Skin of body (tissue), 2 donors: ENCODE measurements around the gene KIAA0319L. TPM values are rescaled to one million over a fixed set of nuclear protein-coding genes. Genes with fewer than 3 reads are reported as not detected.
"Not testable (repeated sequence)": the region's sequence is repeated elsewhere in the genome, so short reads cannot be mapped to it uniquely, and the experiment has no call there.

ENCODE experiments used
- DNase-seq: peaks from one replicate; lab custom pipeline; 2025; lab: John Stamatoyannopoulos, UW
- total RNA-seq: library from RNA; depleted of rRNA; stranded (reverse); fragments of >200 nt; gene quantifications from one replicate; pipeline ENCODE4 v1.2.3, GENCODE V29; 2014

The KIAA0319L gene
- 36.4 TPM for total RNA-seq

DNA sequence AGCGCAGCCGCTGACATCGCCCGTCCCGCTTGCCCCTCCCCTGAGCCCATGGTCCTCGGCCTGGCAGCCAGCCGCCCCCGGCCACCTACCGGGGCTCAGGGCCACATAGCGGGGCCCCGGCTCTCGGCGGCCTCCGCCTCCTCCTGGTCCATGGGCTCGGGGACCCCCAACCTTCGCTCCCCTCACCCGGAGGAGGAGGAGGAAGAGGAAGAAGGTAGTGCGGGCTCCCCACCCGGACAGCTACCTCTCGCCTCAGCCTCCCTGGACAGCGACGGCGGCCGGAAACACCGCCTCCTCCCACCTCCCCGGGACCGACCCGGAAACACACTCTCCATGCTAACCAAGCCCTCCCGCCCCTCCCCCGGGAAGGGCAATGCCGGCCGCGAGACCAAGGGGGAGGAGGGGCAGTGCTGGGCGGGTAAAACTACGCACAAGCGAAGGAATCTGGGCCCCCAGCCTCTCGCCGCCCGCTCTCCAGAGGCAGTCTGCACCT lies at the start of gene KIAA0319L:
Gene KIAA0319L (minus strand): TSS at position 286 of the 493 bp plus-strand sequence. CDS start 2,912 bp downstream, outside the sequence.
- no peak for DNase-seq

DNA sequence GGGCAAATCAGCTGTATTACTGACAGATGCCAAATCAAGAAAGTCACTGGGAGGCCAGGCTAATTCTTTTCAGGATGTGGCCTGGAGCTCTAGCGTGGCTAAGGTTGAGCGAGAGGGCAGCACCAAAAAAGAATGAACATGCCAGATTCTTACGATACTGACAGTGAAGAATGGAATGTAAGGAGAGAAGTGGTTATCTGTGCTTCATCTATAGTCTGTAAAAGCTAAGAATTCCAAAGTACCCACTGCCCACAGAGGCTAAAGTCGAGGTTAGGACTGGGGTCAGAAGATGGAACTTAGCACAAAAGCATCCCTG lies 48.6 kb upstream of the KIAA0319L start:
- DNase-seq, result no peak

DNA sequence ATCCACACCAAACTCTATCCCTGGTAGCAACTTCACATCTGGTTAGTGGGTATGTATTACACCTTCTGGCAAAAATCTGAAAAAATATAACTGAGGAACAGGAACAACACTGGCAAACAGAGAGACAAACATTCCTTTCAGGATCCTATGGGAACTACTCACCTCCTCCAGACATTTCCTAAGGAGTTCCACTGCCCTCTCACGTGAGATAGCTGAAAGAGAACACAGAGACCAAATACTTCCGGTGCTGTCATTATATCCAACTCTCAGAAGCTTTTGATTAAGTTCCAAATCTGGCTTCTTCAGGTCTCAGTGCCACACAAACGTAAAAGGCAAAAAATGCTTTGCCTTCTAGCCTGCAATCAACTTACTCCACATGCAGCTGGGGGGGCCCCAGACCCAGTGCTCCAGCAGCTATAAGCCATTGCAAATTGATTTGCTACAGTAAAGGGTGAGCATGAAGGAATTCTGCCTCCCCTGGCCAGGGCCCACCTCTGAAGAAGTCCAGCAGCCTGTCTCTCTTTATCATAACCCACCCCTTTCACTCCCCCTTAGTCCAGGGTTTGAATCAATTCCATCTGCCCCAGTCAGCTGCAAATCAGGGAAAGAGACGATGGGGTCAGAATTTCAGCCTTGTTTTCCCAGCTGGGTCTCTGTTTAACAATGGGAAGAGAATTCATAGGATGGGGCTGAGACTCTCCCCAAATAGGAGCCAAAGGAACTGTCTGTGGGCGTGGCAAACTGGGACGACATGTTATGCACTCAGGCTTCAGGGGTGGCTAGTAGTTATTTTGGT lies 48.1 kb upstream of the KIAA0319L start:
- no peak for DNase-seq

DNA sequence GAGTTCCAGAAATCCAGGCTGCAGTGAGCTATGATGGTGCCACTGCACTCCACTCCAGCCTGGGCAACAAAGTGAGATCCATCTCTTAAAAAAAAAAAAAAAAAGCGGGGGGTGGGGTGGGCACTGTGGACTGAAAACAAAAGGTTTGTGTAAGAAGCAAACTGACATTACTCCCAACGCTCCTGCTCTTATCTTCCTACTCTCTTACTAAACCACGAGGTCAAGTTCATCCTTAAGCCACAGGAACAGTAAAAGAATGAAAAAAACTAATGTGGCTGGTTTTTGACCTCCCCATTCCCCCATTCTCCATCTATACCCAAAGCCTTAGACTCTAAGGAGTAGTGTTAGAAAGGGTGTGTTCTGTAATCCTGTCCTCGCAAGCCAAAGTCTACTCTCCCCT lies 46.7 kb upstream of the KIAA0319L start:
- no peak for DNase-seq

DNA sequence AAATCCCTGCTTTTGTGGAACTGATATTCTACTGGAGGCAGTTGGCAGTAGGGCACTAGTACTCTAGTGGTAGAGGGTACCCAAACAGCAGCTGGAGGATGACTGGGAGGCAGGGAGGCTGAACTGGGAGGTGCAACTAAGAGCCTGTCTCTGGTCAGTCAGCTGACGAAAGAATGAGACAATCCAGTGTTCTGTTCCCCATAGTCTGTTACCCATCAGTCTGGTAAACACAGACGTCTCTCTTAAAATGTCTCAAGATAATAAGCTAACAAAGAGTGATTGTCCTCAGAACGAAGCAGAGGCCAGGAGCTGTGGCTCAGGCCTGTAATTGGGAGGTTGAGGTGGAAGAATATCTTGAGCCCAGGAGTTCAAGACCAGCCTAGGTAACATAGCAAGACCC lies 46.3 kb upstream of the KIAA0319L start:
- DNase-seq, result no peak

DNA sequence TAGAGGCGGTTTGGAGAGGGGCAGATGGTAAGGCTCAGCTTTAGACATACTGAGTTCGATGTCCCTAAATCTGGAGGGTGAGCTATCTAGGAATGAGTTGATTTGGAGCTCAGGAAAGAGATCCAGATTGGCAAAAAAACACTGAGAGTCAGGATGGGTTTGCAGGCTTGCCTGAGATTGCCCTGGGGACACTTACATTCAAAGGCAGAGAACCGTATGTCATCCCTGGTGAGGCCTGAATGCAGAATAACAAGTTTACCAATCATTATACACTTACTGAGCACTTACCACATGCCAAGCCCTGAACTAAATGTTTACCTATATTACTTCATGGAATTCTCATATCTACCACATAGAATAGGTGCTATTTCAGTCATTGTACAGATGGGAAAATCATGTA lies 43.4 kb upstream of the KIAA0319L start:
- no peak for DNase-seq

DNA sequence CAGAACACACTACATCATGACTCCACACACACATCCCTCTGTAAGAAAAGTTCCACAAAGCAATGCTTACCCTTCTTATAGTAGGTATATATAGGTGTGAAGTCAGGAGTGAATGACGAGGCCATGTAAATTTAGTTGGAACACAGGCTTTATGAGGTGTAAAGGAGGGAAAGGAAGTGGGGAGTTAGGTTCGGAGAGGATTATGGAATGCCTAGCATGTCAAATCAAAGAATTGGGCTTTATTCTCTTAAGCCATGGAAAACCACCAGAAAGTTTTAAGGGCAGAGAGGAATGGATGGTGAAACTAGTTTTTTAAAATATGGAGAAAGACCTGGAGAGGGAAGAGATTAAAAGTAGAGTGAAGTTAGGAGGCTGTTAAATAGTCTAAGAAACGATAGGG lies 42.2 kb upstream of the KIAA0319L start:
- DNase-seq, result no peak

DNA sequence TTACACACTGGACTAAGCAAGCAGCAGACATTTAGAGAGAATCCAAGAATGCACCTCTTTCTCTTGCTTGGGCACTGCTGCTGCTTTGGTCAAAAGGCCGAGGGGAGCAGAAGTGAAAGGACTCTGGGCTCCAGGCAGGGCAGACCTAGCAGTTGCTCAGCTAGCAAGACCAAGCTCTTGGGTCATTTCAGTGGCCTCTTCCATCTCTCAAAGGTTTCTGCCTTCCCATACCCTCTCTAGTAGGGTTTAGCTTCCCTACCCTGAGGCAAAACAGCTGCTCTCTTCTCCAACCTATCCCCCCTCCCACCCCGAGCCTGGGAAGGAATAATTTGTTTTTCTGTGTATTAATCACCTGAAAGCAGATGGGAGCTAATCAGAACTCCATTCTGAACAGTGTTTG lies 41.7 kb upstream of the KIAA0319L start:
- no peak for DNase-seq

DNA sequence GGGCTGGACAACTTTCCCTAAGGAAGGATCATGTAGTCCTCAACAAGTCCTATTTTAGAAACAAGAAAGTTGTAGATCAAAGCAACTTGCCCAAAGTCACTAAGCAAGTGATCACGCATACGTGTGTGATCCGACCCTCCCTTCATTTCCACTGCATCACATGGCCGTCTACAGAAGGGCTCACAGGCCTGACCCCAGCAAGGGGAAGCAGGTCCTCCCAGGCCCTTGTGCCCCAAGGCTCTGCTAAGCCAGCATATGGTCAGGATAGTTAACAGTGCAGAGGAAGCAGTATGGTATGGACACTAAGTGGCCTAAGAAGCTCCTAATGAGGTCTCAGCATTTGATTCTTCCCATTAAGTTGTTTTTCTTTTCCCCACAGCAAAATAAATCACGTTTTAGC lies 40.7 kb upstream of the KIAA0319L start:
- DNase-seq, result no peak

DNA sequence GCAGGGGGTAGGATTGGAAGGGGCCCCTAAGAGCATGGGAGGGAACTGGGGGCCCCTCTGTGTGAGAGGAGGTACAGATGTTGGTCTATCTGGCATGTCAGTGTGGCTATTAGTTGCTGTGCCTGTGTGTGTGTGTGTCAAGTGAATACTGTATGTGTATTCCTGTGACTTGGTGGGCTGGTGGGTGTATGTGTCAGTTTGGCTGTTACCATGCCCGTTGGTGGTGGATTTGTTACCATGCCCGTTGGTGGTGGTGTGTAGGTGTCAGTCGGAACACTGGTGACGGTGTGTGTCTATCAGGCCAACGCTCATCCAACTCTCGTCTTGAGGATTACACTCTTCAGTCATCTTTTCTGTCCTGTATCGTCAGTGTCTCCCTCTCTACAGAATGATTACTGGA lies 38.5 kb upstream of the KIAA0319L start:
- no peak for DNase-seq

DNA sequence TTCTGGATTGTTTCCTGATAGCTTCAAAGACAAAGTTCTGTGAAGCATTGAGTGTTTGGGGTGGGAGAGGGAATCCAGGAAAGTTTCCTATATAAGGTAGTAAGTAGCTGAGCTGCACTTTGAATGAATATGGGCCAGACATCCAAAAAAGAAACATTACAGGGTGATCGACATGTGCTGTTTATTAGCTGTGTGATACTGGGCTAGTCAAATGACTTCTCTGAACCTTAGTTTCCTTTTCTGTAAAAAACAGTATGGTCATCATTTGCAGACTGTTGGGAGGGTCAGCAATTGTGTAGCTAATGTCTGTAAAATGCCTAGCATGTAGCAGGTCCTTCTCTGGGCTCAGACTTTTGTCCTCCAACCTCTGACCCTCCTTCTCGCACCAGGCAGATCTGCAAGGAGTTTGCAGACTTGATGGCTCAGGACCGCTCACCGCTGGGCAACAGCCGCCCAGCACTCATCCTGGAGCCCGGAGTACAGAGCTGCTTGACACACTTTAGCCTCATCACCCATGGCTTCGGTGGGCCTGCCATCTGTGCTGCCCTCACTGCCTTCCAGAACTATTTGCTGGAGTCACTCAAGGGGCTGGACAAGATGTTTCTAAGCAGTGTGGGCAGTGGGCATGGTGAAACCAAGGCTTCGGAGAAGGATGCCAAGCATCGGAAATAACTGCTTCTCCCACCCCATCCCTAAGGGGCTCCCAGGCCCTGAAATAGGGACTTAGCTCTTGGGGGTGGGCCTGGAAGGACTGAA lies 37.0 kb upstream of the KIAA0319L start:
- DNase-seq, result no peak

DNA sequence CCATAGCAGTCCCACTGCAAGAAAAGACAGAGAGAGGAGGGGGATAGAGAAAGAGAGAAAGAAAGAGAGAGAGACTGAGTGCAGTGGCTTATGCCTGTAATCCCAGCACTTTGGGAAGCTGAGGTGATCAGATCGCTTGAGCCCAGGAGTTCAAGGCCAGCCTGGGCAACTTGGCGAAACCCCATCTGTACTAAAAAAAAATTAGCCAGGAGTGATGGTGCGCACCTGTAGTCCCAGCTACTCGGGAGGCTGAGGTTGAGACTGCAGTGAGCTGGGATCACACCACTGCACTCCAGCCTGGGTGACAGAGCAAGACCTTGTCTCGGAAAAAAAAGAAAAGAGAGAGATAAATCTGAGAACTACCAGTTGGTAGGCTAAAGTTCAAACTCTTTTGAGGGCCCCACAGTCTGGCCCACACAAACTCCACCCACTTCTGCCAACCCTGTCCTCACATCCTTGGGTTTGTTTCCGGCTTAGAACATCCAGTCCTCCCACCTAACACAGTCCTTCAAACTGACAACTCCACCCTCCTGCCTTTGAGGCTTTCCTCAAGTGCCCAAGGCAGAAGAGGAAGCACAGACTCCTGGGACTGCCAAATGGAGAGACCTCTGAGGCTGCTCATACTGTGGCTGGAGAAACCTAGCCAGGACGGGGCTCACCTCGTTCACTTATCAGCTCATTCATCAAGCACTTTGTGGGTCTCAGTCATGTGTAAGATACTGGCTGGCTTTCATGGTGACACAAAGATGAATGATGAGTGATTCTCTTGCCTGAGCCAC lies 36.0 kb upstream of the KIAA0319L start:
- no peak for DNase-seq

DNA sequence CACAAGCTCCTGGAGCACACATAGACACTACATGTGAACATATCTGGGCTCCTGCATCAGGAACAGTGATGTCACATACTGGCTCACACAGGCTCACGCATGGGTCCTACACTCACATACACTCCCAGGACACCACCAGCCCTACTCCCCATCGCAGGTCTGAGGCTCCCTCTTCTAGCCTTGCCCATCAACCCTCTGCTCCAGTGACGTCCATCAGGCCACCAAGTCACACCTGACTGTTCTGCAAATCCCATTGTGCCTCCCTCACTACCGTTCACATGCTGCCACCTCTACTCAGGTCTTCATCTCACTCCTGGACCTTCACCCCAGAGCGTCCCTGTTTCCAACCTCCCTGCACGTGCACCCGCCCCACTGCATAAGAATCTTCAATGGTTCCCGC lies 34.0 kb upstream of the KIAA0319L start:
- DNase-seq, result no peak

DNA sequence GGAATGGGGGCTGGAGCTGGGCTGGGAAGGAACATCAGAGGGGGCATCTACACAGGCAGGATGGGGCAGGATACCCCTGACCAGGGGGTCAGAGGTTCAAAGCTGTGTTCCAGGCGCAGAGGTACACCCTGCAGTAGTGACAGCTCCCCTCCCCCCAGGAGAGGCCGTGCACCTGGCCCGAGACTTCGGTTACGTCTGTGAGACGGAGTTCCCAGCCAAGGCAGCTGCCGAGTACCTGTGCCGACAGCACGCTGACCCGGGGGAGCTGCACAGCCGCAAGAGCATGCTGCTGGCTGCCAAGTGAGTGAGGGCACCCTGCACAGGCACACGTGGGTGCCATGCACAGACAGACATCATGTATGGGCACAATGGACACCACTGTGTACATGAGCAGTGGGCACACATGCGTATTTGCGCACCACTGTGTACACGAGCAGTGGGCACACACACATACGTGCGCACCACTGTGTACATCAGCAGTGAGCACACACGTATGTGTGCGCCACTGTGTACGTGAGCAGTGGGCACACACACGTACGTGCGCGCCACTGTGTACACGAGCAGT lies 33.4 kb upstream of the KIAA0319L start:
- DNase-seq, result no peak

DNA sequence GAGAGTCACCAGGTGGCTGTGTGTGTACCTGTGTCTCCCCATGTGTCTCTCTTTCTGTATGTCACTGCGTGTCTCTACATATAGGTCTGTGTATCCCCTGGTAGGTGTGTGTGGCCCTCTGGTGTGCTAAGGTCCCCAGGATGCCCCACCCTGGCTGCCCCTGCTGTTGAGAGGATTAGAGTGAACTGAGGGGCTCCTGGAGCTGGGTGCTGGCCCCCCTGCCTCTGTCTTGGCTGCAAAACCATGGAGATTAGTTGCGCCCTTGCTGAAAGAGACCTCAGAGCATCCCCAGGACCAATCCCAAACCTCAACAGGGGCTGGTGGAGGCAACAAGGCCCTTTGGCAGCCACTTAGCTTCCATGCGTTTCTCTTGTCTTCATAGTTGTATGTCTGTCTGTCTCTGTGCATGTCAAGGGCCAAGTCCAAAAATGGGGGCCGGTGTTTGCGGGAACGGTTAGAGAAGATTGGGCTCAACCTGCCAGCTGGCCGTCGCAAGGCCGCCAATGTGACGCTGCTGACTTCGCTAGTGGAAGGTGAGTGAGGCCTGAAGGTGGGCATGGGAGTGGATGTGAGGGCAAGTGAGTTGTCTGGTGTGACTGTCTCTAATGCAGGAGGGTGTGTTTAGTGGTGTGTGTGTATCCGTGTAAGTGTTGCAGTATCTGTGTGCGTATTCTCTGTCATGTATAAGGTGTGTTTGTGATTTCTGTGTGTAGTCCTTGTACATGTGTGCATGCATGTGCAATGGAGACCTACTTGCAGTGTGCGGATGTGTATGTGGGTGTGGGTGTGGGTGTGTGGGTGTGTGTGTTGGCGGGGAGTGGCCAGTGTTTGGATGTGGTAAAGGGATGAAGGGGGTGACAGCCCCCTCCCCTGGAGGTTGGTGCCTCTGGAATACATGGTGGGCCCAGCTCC lies 32.6 kb upstream of the KIAA0319L start:
- DNase-seq, result no peak

DNA sequence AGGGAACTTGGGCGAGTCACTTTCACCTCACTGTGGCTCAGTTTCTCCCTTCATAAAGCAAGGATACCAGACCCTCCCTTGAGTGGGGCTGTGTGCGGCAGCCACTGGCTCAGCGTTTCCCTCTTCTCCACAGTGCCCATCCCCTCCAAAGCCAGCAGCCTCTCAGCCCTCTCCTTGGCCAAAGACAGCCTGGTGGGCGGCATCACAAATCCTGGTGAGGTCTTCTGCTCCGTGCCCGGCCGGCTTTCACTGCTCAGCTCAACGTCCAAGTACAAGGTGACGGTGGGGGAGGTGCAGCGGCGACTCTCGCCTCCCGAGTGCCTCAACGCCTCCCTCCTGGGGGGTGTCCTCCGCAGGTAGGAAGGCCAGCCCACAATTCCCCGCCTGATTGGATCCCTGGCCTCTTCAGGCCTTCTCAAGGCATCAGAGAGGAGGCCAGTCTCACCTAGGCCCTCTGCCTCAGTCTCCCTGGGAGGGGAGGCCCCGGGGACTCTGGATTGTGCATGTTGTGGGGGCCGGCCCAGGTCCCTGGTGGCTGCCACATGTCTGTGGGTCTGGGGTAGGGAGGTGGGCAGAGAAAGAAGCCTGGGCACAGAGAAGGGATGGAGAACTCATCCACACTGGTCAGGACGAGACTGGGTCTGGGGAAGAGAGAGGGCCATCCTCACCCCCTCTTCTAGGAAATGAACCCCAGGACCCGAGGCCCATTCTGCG lies 31.2 kb upstream of the KIAA0319L start:
- DNase-seq, result no peak

DNA sequence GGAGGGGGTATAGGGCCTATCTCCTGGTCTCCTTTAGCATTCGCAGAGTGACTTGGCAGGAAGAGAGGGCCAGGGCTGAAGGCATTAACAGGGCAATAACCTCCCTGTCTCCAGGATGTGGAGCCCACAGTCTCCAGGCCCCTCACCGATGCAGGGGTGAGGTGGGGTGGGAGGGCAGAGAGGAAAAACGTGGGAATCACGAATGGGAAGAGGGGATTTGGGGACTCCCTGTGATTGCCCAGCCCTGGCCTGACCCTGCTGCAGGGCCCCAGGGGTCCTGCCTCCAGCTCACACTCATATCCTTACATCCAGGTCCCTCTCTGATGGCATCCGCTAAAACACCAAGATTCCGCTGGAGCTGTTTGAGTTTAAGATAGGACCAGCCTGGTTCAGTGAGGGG lies 30.5 kb upstream of the KIAA0319L start:
- DNase-seq, result no peak

DNA sequence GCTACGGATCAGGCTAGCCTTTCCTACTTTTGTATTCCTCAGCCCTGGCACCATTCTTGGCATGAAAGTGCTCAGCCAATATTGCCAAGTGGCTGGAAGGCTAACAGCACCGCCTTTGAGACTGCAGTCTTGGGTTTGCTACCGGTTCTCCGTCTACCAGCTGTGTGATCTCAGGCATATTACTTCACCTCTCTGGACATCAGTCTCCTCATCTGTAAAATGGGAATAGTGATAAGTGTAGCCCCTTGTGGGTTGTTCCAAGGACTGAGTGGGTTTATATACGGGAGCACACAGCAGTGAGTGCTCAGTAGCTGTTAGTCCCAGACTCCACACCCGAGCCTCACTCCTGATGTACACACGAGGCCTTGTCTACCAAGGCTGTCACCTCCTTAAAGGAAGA lies 29.6 kb upstream of the KIAA0319L start:
- DNase-seq, result no peak

DNA sequence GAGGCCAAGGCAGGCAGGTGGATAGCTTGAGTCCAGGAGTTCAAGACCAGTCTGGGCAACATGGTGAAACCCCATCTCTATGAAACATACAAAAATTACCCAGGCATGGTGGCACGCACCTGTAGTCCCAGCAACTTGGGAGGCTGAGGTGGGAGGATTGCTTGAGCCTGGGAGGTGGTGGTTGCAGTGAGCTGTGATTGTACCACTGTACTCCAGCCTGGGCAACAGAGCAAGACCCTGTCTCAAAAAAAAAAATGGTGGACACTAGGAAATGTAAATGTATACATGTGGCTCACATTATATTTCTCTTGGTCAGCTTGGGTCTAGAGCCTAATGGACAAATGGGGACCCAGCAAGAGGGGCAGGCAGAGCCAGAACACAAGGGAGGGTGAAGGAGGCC lies 28.6 kb upstream of the KIAA0319L start:
- DNase-seq, result not testable (repeated sequence)

DNA sequence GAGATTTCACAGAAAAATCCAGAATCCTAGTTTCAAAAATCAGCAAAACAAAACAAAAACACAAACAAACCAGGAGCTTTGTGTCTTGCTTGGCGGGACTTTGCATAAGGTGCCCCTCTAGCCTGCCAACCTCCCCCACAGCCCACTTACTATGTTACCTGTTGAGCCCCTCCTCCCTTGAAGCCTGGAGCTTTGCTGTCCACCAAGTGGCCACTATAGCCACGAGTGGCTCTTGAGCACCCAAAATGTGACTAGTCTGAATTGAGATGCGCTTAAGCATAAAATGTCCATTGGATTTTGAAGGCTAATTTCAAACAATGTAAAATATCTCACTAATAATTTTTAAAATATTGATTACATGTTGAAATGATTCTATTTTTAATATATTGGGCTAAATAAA lies 28.1 kb upstream of the KIAA0319L start:
- no peak for DNase-seq
